ENCODE measurements around the gene NPHP3.
"Not testable (repeated sequence)": the region's sequence is repeated elsewhere in the genome, so short reads cannot be mapped to it uniquely, and the experiment has no call there.

NPHP3 gene

GRCh38 chr3:132645058-132645457, 77.2 kb downstream of the NPHP3 start:
- no peak for TF ChIP-seq CTCF (IDR thresholded peaks at IDR 0.05; ENCODE audit: insufficient read depth, low read length)
- TF ChIP-seq POLR2AphosphoS5 (IDR thresholded peaks at IDR 0.05; ENCODE audit: low read depth) = no peak
- TF ChIP-seq GABPA (IDR thresholded peaks at IDR 0.05; ENCODE audit: low read depth) = no peak
- no peak for TF ChIP-seq SPI1 (IDR thresholded peaks at IDR 0.05; ENCODE audit: borderline replicate concordance, low read depth)
- TF ChIP-seq, protein P1, sequence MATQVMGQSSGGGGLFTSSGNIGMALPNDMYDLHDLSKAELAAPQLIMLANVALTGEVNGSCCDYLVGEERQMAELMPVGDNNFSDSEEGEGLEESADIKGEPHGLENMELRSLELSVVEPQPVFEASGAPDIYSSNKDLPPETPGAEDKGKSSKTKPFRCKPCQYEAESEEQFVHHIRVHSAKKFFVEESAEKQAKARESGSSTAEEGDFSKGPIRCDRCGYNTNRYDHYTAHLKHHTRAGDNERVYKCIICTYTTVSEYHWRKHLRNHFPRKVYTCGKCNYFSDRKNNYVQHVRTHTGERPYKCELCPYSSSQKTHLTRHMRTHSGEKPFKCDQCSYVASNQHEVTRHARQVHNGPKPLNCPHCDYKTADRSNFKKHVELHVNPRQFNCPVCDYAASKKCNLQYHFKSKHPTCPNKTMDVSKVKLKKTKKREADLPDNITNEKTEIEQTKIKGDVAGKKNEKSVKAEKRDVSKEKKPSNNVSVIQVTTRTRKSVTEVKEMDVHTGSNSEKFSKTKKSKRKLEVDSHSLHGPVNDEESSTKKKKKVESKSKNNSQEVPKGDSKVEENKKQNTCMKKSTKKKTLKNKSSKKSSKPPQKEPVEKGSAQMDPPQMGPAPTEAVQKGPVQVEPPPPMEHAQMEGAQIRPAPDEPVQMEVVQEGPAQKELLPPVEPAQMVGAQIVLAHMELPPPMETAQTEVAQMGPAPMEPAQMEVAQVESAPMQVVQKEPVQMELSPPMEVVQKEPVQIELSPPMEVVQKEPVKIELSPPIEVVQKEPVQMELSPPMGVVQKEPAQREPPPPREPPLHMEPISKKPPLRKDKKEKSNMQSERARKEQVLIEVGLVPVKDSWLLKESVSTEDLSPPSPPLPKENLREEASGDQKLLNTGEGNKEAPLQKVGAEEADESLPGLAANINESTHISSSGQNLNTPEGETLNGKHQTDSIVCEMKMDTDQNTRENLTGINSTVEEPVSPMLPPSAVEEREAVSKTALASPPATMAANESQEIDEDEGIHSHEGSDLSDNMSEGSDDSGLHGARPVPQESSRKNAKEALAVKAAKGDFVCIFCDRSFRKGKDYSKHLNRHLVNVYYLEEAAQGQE (IDR thresholded peaks at IDR 0.05; ENCODE audit: insufficient replicate concordance, low read depth) = no peak
- Histone ChIP-seq H3K27me3 (ENCODE audit: insufficient read depth, poor library complexity, severe bottlenecking) (no peaks in the 10 kb centered on the region), H3K27ac (replicated peaks) (no peak overlapping the region), H3K4me3 (replicated peaks; ENCODE audit: insufficient read depth, low read length) (no peak overlapping the region)
- DNase-seq (ENCODE audit: low read depth in 1 of 2, low spot score in 1 of 2) = no peak

- peak in 1 of 2 experiments; percentile 78 for DNase-seq (ENCODE audit: low read depth in 1 of 2, low spot score in 1 of 2)
- Histone ChIP-seq H3K27me3 (ENCODE audit: insufficient read depth, poor library complexity, severe bottlenecking) (no peaks in the 10 kb centered on the region), H3K27ac (replicated peaks) (peak overlapping the region; percentile 38), H3K4me3 (replicated peaks; ENCODE audit: insufficient read depth, low read length) (no peak overlapping the region)
- TF ChIP-seq CTCF (IDR thresholded peaks at IDR 0.05; ENCODE audit: insufficient read depth, low read length) (no peak), SPI1 (IDR thresholded peaks at IDR 0.05; ENCODE audit: borderline replicate concordance, low read depth) (no peak), POLR2AphosphoS5 (IDR thresholded peaks at IDR 0.05; ENCODE audit: low read depth) (no peak), GABPA (IDR thresholded peaks at IDR 0.05; ENCODE audit: low read depth) (no peak)
These were observed 78.8 kb downstream of the NPHP3 start for GRCh38 chr3:132643366-132643765.

GRCh38 chr3:132642539-132642847, 79.7 kb downstream of the NPHP3 start:
- TF ChIP-seq, protein P1 (IDR thresholded peaks at IDR 0.05; ENCODE audit: insufficient replicate concordance, low read depth) = no peak
- TF ChIP-seq SPI1 (IDR thresholded peaks at IDR 0.05; ENCODE audit: borderline replicate concordance, low read depth) (no peak), CTCF (IDR thresholded peaks at IDR 0.05; ENCODE audit: insufficient read depth, low read length) (no peak), GABPA (IDR thresholded peaks at IDR 0.05; ENCODE audit: low read depth) (no peak), POLR2AphosphoS5 (IDR thresholded peaks at IDR 0.05; ENCODE audit: low read depth) (no peak)
- H3K27me3 ChIP-seq (ENCODE audit: insufficient read depth, poor library complexity, severe bottlenecking) = no peaks in the 10 kb centered on the region
- no peak overlapping the region for H3K4me3 ChIP-seq (replicated peaks; ENCODE audit: insufficient read depth, low read length)
- no peak for DNase-seq (ENCODE audit: low read depth in 1 of 2, low spot score in 1 of 2)
- no peak overlapping the region for H3K27ac ChIP-seq (replicated peaks)

DNA sequence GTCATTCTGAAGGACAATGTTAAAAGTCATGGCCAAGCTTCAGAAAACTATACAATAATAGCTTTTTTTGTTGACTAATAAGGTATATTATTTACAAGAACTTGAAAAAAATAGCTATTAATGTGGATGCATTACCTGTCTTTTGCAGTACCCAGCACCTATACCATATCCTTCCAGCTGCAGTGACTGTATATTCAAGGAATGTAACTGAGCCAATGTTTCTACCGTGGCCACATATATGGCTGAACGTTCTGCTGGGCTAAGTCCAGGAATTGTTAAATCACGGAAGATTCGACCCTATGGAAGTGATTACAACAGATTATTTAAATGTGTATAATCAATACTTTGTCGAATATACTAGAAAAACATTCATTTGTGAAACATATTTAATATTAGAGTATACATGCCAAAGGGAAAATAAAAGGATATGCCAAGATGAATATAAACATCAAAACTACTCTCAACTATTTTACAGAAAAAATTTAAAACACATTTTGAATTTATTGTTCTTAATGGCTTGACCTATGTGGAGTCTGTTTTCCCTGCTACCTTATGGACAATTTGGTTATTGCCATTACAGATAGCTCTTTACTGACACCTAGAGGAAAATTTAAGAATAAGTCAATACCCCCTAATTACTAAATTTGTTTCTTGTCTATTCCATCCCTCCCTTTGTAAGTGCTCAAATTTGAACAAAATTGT, 80.2 kb downstream of the NPHP3 start:
- TF ChIP-seq SPI1 (IDR thresholded peaks at IDR 0.05; ENCODE audit: borderline replicate concordance, low read depth) (no peak), CTCF (IDR thresholded peaks at IDR 0.05; ENCODE audit: insufficient read depth, low read length) (peak; percentile 20)
- TF ChIP-seq, protein P1 (IDR thresholded peaks at IDR 0.05; ENCODE audit: insufficient replicate concordance, low read depth) = no peak
- Histone ChIP-seq H3K4me3 (replicated peaks; ENCODE audit: insufficient read depth, low read length) (no peak overlapping the region), H3K27ac (replicated peaks) (no peak overlapping the region), H3K27me3 (ENCODE audit: insufficient read depth, poor library complexity, severe bottlenecking) (no peaks in the 10 kb centered on the region)
- peak in 1 of 2 experiments; percentile 18 for DNase-seq (ENCODE audit: low read depth in 1 of 2, low spot score in 1 of 2)

GRCh38 chr3:132641427-132641826, 80.8 kb downstream of the NPHP3 start:
- H3K27me3 ChIP-seq (ENCODE audit: insufficient read depth, poor library complexity, severe bottlenecking); H3K27ac ChIP-seq (replicated peaks); DNase-seq (ENCODE audit: low read depth in 1 of 2, low spot score in 1 of 2); H3K4me3 ChIP-seq (replicated peaks; ENCODE audit: insufficient read depth, low read length): not testable (repeated sequence)
